GM21367 (cell line): ENCODE measurements around the gene KRT74.

Source experiments
- ATAC-seq: cut with Tn5 transposase; IDR thresholded peaks from one replicate; pipeline ENCODE4 v1.9.1; 2021; ENCODE audit not compliant: unreplicated experiment

KRT74 gene

DNA sequence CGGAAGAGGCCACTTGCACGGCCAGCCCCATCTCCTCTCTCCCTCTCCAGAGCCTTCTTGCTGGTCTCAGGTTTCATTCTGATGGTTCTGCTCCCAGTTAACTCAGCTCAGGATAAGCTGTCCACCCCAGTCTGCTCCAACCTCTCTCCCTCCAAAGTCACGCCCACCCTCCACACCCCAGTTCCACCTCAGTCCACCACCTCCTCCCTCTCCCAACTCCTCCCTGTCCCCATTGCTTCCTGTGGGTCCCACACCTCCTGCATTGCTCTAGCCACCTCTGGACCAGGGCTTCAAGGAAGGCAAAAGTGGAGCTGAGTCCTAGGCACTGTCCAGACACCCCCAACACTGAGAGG is 33.8 kb downstream of the KRT74 start:
- ATAC-seq = no peak

DNA sequence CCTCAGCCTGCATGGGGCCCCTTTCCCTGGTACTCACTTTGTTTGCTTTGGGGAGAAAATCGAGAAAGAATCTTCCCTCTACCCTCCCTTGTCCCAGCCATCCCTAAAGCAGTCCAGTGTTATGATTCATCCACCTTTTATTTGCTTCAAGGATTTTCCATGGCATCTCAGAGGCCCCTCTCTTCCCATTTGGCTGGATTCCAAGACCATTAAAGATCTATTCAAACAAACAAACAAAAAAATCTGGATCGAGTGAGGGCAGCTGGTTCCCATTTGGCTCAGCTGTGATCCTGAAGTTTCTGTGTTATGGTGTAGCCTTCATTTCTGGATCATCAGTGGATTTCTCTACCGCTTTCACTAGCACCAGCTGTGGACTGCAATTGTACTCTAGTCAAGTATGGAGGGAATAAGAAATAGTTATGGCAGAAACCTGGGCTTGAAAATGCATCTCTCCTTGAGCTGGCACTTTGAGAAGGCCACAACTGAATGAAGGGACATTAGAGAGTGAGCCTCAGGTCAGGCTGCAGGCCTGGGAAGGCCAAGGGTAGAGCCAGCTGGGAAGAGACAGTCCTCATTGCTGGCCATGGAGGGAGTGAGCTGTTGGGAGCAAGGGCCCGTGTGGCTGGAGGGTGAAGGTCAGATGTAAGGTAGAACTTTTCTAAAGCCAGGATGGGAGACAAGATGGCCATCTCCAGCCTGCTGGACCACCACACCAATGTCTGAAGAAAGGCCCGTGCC is 34.4 kb downstream of the KRT74 start:
- ATAC-seq = no peak

DNA sequence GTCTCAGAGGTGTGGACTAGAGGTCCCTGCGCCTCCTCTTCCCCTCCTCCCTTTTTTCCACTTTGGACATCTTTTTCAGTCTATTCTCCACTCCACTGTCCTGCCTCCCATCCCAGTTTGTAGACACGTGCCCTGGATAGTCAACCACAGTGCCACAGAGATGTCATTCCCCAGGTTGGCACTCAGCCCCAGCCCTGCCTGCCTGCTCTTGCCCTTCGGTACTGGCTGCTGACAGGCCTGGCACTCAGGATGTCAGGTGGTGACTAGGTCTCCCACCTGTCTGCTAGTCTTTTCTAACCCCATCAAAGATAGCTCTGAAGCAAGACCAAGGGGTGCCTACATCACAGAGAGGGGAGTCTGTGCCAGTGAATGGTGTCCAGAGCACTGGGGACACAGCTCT is 36.5 kb downstream of the KRT74 start:
- ATAC-seq = no peak

DNA sequence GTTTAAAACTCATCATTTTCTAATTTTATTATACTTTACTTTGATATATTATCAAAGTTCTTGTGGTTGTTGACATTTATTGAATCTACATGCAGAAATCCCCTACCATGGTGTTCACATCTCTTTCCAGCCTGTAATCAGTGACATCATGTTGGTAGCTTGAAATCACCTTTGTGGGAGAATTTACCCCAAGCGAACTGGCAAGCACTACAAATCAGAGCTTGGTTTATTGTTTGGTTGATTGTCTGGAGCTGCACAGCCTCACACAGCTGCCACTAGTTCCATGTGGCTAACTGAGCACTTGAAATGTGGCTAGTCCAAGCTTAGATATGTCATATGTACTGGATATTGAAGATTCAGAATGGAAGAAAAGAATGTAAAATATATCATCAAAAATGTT is 38.1 kb downstream of the KRT74 start:
- ATAC-seq = no peak

DNA sequence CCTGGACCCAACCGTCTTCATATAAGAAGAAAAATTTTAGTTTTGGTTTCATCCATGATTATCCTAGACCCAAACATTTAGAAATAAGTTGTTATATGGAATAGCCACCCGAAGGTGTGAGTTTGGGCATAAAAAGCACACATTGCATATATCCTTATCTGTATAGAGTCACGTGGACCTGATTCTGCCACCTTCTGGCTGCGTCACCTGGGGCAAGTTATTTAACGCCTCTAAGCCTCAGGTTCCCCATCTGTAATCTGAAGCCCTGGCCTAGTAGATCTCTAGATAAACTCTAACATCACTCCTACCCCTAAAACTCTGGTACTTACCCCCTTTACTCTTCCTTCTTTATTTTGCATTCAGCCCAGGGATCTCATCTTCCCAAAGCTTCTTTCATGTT is 39.2 kb downstream of the KRT74 start:
- ATAC-seq = no peak

DNA sequence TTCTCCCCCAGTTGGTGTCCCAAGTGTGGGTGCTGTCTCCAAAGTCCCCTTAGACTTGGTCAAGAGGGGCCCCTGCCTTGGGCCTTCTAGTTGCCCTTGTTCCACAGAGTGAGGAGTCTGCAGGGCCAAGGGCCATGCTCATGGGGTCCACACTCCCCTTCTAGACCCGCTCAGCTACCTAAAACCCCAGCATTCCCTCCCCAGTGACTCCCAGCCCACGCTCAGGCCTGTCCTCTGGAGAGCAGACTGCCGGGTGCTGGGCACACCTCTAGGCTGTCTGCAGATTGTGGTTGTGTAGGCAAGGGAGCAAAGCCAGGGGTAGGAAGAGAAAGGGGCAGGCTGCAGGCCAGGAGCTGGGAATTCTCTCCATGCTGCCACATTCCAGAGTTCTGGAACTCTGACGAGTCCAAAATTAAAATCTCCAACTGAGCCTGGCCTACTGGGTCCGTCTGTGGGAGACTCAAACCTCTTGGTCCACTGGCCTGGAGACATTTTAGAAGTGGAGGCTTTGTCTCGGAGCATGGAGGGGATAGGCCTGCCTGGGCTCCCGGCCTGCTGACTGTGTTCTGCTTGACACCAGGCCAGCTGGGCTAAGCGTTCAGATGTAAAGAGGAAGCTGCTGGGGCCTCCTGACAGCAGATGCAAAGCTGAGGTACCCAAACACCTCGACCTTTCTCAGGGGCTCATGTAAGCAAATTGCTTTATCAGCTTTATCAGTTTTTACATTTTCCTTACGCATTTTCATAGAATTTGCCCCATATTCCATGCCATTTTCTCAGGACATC is 39.8 kb downstream of the KRT74 start:
- no peak for ATAC-seq

DNA sequence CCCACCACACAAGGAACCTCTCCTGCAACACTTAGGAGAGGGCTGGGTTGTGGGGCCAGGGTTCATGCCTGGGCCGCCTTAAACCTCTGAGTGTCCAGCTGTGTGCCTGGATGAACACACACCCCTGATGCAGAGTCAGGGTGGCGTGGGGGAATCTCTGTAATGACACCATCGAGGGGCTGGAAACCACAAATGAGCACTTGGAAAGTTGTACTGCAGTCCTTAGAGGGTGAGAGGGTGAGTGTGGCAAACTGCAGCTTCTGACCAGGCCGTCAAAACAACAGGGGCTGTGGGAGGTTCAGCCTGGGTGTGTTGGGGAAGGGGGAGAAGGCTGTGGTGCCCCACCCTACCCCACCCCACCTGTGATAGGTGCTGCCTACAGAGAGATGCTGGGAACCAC is 41.0 kb downstream of the KRT74 start:
- ATAC-seq = no peak

DNA sequence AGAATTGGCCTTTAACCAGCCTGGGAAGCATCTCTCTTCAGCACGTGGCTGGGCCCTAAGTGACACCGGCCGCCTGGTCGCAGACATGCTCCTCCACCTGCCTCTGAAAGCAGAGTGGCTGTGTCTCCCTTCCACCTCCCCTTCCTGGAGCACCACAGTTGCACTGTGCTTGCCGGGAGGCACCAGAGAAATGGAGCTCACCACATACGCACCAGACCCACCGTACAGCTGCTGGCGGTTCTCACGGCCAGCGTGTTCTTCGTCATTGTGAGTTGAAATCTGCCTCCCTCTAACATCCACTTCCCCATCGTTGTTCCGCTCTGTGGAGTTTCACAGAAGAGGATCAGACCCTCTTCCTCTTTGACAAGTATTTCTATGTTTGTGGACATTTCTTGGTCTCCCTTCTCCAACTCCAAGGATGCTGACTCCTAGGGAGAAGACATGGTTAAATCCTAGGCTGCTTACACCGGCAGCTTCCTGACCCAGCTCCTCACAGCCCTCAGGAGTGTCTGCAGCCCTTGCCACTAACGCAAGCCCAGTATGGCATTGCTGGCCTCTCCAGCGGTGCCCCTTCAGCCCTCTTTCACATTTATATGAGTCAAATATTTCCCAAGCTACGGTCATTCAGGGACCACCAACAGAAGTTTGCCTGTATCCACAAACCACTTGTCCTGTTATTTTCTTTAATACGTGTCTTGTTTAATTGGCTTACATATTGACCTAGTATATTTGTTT is 41.9 kb downstream of the KRT74 start:
- no peak for ATAC-seq

DNA sequence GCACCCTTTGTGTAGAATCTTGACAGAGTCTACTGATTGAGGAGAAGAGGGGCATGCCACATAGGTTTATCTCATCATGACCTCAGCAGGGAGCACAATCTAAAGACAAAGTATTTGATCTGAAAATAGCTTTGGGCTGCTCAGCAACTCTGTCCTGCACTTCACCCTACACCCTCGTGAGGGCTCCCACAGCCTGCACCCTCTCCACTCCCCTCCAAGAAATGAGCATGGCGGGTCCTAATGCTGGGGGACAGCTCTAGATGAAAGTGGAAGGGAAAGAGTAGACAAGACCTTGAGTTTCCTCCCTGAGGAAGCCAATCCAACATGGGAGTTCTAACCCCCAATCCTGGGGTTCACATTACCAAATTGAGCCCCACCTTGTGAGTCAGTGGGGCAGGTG is 42.7 kb downstream of the KRT74 start:
- no peak for ATAC-seq

DNA sequence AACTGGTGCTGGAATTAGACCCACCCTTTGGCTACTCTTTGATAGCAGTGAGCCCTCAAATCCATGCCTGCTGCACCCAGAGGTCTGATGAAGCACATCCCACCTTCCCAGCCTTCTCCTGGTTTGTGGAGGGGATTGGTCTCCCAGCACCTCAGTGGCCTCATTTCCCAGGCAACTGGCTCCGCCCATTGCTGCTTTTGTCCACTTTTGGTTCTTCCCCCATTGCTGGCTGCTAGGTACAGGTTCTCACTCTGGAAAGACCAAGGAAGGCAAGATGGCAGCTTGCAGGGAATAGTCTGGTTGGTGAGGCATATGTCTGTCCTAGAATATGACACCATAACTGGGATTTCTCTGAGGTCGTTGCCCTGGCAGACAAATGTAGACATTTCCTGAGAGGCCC is 43.3 kb downstream of the KRT74 start:
- ATAC-seq = no peak

DNA sequence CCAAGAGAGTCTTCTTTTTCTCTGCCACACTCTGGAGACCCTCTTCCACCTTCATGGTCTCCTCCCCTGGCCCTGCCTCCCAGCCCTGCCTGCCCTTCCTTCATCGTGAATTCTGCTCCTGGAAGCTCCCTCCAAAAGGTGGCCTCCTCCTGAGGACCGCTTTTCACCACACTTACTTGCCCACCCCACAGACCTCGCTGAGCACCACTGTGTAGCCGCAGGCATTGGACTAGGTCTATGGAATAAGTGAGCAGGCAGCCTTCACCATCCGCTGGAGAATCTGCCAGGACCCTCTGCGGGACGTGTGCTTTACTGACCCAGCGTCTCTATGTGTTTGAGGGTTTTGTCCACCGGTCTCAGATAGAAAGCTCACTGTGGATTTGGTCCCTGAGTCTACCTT is 43.8 kb downstream of the KRT74 start:
- no peak for ATAC-seq

DNA sequence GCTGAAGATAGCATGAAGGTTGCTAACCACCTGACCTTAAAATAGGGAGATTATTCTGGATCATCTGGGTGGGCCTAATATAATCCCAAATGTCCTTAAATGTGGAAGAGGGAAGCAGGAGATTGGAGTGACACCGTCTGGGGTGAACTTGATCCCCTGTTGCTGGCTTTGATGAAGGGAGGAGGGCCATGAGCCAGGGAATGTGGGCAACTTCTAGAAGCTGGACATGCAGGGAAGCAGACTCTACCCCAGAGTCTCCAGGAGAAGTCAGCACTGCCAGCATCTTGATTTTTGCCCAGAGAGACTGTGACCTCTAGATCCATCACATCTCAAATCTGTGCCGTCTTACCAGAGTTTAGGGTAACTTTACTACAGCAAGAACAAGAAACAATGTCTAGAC is 44.2 kb downstream of the KRT74 start:
- no peak for ATAC-seq

DNA sequence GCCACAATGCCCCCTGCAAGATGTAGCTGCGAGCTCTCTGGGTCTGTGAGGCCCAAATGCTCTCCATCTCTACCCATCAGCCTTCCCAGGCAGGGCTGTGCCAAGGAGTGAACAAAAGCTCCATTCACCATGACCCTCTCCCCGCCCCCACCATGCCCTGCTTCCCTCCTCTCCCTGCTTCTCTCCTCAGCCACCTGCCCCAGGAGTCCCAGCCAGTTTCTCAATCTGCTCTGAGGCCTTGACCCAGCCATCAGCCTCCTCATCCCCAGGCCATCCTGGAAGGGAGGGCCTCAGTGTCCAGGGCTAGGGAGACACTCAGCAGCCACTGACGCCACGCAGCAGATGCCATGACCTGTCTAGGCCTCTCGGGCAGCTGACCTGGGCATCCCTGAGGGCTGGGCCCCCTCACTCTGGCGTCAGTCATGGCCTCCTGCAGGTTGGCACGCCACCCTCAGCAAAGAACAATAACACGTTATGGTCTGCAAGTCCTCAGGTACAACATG is 45.0 kb downstream of the KRT74 start:
- ATAC-seq = no peak

DNA sequence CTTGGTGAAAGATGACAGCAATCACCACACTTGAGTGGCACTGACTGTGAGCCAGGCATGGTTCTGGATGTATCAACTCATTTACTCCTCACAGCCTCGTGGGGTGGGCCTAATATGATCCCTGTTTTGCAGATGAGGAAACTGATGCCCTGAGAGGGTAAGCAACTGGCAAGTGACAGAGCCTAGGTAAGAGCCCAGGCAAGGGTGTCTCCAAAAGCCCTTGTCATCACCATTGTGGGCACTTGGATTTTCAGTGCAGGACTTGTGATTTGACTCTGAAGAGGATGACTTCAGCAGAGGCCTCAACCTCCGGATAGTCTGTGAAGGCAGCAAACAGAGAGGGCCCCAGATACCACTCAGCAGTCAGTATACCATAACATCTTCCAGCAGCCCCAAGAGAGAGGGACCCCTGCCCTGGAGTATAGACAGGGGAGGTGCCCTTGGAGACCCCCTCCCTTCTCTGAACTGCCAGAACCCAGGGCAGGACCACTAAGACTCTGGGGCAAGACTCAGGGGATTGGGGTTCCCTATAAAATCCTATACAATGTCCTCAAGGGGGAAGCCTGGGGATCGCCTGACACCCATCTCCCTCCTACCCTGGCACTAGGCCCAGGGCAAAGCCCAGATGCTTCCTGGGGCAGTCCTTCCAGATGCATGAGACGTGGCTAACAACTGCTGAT is 46.4 kb downstream of the KRT74 start:
- ATAC-seq = no peak

DNA sequence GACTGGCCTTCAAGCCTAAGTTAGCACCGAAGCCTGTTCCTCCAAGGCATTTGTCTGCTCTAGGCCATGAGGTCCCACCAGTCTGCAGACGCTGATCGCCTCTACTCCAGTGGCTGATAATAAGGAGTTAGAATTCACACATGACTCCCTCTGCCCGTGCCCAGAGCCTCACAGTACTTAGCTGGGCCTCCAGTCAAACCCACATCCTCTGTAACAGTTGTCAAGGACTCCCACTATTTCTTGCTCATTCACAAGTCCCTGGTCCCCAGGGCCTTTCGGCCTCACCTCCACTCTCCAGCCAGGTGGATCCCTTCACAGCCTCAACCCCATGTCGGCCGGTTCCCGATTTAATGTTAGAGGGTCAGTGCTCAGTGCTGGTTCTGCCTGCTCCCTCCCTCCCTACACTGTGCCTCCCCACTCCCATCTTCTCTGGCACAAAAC is 47.1 kb downstream of the KRT74 start:
- ATAC-seq = no peak

DNA sequence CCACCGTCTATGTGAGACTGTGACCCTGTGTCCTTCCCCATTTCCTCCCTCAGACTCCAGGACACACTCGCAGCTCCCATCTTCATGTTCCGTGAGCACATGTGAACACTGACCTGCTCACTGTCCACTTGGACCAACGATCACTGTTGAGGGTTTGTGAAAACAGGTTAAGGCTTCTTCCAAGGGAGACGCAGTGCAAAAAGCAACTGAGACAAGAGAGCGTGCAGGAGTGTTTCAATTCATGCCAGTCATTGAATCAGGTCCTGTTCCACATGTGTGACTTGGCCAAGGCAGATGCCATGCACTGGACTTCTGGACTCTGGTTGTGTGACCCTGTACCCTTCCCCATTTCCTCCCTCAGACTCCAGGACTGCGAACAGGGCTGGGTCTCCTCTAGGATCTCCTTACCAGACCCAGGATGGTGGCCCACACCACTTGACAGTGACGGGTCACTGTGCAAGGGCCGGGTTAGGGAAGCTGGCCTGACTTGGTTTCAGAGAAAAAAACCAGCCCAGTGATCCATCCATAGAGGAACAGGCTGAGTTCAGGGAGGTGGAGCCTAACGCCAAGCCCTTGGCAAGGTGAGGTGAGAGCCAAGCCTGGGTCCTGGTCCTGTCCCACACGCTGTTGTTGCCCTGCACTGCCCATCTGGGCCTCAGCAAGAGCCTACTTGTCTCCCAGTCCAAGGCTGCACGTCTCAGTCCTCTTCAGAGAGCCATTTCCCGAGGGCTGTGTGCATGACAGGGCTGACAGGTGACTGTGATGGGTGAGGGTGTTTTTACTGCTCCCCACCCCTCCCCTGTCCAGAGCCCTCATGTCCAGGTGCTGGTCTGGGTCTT is 47.8 kb downstream of the KRT74 start:
- no peak for ATAC-seq

DNA sequence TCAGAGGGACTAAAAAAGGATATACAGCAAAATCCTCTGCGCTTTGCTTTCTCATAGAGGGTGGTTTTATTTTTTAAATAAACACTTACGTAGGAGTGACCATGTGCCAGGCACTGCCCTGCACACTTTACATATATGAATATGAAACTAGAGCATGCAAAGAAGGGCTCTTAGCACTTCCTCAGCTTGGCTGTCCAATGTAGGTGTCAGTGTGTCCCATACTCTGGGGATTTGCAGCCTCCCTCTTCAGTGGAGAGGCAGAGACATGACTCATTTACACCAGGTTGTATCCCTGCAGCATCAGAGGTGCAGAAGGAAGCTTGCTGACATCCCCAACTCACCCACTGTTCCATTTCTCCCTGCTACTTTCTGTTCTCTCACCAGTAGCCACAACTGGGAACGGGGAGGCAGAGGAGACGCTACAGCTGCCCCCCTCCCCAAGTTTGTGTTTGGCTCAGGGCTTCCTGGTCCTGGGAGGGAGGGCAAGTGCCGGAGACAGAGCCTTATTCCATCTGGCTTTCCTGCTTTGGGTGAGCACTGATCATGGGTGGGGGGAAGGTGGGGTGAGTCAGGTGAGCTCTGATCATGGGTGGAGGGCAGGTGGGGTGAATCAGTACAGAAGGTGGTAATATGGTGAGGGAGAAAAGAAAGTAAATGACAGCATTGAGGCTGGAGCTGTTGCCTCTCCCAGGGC is 48.6 kb downstream of the KRT74 start:
- ATAC-seq = peak; percentile 60

DNA sequence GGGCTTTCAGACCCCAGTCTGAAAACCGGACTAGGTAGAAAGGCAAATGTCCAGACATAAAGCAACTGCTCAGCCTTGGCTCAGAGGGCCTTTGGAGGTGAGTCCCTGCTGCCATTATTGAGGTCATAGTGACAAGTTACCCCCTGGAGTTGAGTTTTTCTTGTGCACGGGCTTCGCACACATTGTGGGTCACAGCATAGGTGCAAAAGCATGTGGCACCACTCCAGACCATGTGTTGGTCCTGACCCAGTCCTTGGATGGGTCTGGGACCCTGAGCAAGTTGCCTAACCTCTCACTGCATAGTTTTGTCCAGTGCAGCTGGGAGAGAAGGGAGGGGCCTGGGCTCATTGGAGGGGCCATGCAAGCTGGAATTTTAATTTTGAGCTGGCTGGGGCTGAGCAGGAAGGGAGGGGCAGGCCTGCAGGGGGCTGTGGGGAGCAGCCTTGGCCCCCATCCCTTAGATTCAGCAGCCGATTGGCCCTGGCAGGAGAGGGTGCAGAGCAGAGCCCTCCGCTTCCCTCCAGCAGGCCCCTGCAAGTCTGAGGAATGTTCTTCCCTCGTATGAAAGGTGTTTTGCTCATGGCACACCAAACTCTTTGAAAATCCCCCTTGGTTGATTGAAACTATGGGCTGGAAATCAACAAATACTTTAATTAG is 49.3 kb downstream of the KRT74 start:
- ATAC-seq = no peak

DNA sequence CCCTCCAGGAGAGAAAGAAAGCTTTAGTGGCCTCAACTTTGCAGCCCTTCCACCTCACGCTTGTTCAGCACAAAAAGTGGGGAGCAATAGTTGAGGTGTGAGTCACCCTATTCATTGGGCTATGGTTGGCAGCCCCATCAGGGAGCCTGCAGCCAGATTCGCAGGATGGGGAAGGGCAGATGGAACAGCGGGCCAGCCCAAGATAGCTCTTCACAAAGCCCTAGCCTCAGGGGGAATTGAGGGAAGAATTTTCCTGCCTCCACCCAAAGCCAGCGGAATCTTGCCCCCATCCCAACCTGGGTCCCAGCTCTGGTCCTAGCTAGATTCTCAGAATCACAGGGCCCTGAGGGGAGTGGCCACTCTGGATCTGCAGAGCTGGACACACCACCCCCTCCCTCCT is 49.8 kb downstream of the KRT74 start:
- no peak for ATAC-seq
